22Rv1 (cell line): ENCODE data around the gene CAMKMT.

ENCODE experiments used
- H3K27ac ChIP-seq: fragments of 450-650 bp; 2 replicates; pipeline ENCODE4 v1.5.1; 2017
- ZFX ChIP-seq: fragments of 450-650 bp; IDR thresholded peaks from 2 replicates; pipeline ENCODE4 v1.6.1; 2017; ENCODE audit warnings: antibody characterized with exemption, borderline replicate concordance
- TF ChIP-seq, protein P1 (sequence below): fragments of 450-650 bp; IDR thresholded peaks from 2 replicates; pipeline ENCODE4 v1.5.1; 2017; ENCODE audit warnings: mild to moderate bottlenecking

Gene CAMKMT

DNA sequence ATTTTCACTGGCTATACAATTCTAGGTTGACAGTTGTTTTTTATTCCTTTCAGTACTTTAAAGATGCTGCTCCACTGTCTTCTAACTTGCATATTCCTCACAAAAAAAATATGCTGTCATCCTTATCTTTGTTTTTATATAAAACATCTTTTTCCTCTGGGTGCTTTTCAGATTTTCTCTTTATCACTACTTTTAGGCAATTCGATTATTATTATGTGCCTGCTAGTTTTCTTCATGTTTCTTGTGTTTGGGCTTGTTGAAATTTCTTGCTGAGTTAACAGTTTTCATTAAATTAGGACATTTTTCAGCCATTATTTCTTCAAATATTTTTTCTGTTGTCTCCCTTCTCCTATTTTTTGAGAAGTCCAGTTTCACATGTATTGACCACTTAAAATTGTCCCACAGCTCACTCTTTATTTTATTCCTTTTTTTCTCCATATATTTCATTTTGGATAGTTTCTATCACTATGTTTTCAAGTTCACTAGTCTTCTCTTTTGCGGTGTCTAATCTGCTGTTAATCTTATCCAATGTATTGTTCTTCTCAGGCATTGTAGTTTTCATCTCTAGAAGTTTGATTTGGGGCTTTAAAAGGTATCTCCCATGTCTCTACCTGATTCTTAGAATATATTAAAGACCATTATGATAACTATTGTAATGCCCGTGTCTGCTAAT lies 374.7 kb downstream of the CAMKMT start:
- TF ChIP-seq, protein P1, sequence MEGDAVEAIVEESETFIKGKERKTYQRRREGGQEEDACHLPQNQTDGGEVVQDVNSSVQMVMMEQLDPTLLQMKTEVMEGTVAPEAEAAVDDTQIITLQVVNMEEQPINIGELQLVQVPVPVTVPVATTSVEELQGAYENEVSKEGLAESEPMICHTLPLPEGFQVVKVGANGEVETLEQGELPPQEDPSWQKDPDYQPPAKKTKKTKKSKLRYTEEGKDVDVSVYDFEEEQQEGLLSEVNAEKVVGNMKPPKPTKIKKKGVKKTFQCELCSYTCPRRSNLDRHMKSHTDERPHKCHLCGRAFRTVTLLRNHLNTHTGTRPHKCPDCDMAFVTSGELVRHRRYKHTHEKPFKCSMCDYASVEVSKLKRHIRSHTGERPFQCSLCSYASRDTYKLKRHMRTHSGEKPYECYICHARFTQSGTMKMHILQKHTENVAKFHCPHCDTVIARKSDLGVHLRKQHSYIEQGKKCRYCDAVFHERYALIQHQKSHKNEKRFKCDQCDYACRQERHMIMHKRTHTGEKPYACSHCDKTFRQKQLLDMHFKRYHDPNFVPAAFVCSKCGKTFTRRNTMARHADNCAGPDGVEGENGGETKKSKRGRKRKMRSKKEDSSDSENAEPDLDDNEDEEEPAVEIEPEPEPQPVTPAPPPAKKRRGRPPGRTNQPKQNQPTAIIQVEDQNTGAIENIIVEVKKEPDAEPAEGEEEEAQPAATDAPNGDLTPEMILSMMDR: no peak
- TF ChIP-seq ZFX: no peak
- no peak overlapping the region for H3K27ac ChIP-seq

DNA sequence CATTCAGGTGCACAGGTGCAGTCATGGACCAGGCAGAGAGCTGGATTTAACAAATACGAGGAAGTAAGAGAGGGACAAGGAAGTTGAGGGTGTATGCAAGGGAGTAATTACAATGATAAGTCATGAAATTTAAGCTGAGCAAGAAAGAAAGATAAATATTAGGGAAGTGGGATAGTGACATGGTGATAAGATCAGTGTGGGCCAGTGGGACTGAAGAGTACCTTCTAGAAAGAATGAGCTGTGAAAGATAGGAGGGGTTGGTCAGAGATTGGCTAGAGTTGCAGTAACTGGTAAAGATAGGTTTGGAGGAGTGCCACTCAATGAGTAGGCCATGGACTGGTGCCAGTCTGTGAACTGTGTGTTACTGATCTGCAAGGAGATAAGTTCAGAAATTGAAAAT lies 378.9 kb downstream of the CAMKMT start:
- no peak overlapping the region for H3K27ac ChIP-seq
- TF ChIP-seq, protein P1: no peak
- TF ChIP-seq ZFX: no peak

DNA sequence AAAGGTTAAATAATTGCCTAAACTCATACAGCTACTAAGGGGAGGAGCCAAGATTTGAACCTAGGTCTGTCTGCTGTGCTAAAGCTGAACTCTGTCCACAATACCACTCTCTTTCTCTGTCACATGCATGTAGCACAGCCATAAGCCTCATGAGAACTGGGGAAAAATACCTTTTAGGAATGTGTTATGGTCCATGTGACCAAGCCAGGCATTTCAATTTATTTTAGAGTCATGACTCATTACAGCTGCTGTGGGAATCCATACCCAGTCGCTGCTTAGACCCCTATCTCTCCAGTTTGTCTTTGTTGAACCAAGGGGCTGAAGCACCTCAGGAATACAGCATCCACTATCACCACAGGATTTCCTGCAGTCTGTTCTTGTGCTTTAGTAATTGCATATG lies 379.8 kb downstream of the CAMKMT start:
- TF ChIP-seq, protein P1: no peak
- no peak for TF ChIP-seq ZFX
- no peak overlapping the region for H3K27ac ChIP-seq

DNA sequence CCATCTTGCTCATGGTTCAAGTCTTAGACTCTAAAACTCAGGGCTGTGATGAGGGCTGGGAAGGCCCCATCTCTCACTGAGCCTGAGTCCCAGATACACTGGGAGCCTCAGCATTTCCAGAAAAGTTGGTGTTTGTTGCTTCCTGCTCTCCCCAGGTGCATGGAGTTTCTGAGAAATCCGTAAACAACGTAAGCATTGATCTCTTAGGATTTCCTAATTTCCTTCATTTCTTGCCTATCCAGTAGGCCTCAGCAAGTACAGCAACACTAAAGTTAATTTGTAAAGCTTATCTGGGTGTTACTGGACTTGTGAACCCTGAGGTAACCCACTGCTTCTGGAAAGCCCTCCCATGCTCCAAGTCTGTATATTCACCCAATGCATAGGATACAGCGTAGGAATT lies 380.3 kb downstream of the CAMKMT start:
- TF ChIP-seq, protein P1: no peak
- no peak for TF ChIP-seq ZFX
- H3K27ac ChIP-seq: no peak overlapping the region

DNA sequence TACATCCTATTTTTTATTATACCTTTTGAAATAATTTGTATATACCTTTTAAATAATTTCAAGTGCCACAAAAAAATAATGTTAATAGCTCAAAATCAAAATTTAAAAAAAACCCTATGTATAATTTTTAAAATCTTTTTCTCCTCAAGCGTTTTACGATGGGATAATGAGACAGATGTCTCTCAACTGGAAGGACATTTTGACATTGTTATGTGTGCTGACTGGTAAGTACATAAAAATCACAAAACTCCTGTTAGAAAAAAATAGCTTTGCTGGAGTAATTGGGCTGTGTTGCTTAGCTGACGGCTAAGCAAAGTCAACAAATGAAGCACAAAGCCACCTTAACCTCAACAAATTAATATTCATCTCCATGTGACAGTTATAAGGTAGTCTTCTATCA lies 381.7 kb downstream of the CAMKMT start:
- TF ChIP-seq, protein P1: no peak
- no peak for TF ChIP-seq ZFX

DNA sequence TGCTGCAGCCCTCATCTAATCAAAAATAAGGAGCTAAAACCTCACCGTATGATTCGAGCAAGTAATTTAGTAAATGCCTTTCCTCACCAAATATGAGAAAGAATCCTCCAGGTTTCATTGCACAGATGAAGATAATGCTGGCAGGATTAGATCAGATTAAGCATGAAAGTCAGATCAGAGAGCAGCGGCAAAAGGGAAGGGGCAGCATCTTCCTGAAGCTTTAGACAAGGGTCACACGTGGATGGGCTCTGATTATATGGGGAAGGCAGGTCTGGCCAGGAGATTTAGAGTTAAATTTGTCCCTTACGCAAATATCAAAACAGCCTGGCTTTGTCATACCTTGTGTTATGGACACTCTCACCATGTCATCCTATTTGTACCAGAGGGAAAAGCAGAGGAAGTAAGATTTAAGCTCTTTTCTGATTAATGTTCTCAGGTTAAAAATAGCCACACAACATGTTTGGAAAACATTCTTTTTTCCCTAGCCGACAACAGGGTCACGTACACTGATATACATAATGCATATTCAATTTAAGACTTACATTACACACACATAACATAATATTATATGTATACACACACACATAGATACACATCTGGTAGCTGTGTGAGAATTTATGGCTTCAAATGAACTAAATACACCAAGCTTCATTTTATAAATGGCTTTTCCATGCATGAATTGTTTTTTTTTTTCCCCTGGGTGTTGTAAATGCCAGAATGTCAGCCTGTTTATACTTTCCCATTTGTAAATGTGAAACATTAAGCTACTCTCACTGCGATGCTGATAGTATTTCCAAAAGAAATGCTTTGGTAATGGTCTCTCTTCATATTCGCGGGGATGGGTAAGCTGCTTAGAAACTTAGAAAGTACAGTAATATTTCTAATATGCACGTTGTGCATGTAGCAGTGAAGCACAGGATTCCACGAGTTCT lies 383.5 kb downstream of the CAMKMT start:
- no peak overlapping the region for H3K27ac ChIP-seq
- TF ChIP-seq, protein P1: no peak
- no peak for TF ChIP-seq ZFX

More for the DNA sequence above, 381.7 kb downstream of the CAMKMT start:
- H3K27ac ChIP-seq: no peak overlapping the region
